ENCODE results near the gene MYRF. TPM values are rescaled to one million over a fixed set of nuclear protein-coding genes. Genes with fewer than 3 reads are reported as not detected.

MYRF gene
- total RNA-seq, 1 donor: 0.36 TPM

GRCh38 chr11:61834278-61835048 lies 82.0 kb downstream of the MYRF start:
- peaks cover 16% of the 10 kb centered on the region for H3K4me1 ChIP-seq (ENCODE audit: insufficient read depth, low read length)
- peaks cover 20% of the 10 kb centered on the region for H4K20me1 ChIP-seq (ENCODE audit: insufficient read depth, low read length)
- H3K4me3 ChIP-seq (ENCODE audit: insufficient read depth, low read length): no peak overlapping the region
- H3K36me3 ChIP-seq (ENCODE audit: insufficient read depth, low read length): peaks cover 4% of the 10 kb centered on the region
- H2AFZ ChIP-seq (ENCODE audit: low read length): peak overlapping the region; percentile 84
- H3K27me3 ChIP-seq (ENCODE audit: insufficient read depth, low read length): no peaks in the 10 kb centered on the region
- DNase-seq (ENCODE audit: insufficient read length, low spot score, missing footprints): peak; percentile 89
- H3K27ac ChIP-seq (ENCODE audit: low read depth, low read length): peak overlapping the region; percentile 22
- no peaks in the 10 kb centered on the region for H3K9me3 ChIP-seq (ENCODE audit: low read depth, low read length)
- no peak overlapping the region for H3K4me2 ChIP-seq (ENCODE audit: insufficient read depth, low read length)
- peaks cover 30% of the 10 kb centered on the region for H3K79me2 ChIP-seq (ENCODE audit: insufficient read depth, low read length)
- no peak for TF ChIP-seq CTCF (IDR thresholded peaks at IDR 0.05; ENCODE audit: extremely low read depth, low read depth, low read length)

- DNase-seq (ENCODE audit: insufficient read length, low spot score, missing footprints): no peak
- H3K4me3 ChIP-seq (ENCODE audit: insufficient read depth, low read length): no peak overlapping the region
- H4K20me1 ChIP-seq (ENCODE audit: insufficient read depth, low read length): peaks cover 13% of the 10 kb centered on the region
- no peak for TF ChIP-seq CTCF (IDR thresholded peaks at IDR 0.05; ENCODE audit: extremely low read depth, low read depth, low read length)
- H3K27ac ChIP-seq (ENCODE audit: low read depth, low read length): no peak overlapping the region
- H3K4me1 ChIP-seq (ENCODE audit: insufficient read depth, low read length): peaks cover 4% of the 10 kb centered on the region
- H3K27me3 ChIP-seq (ENCODE audit: insufficient read depth, low read length): no peaks in the 10 kb centered on the region
- no peak overlapping the region for H2AFZ ChIP-seq (ENCODE audit: low read length)
- no peaks in the 10 kb centered on the region for H3K9me3 ChIP-seq (ENCODE audit: low read depth, low read length)
- peaks cover 17% of the 10 kb centered on the region for H3K36me3 ChIP-seq (ENCODE audit: insufficient read depth, low read length)
- peaks cover 22% of the 10 kb centered on the region for H3K79me2 ChIP-seq (ENCODE audit: insufficient read depth, low read length)
- no peak overlapping the region for H3K4me2 ChIP-seq (ENCODE audit: insufficient read depth, low read length)
These were observed 83.8 kb downstream of the MYRF start for GRCh38 chr11:61836193-61836592.

GRCh38 chr11:61837411-61838005 lies 85.1 kb downstream of the MYRF start:
- H3K79me2 ChIP-seq (ENCODE audit: insufficient read depth, low read length): peaks cover 13% of the 10 kb centered on the region
- no peaks in the 10 kb centered on the region for H3K9me3 ChIP-seq (ENCODE audit: low read depth, low read length)
- no peak overlapping the region for H3K4me2 ChIP-seq (ENCODE audit: insufficient read depth, low read length)
- H3K27me3 ChIP-seq (ENCODE audit: insufficient read depth, low read length): no peaks in the 10 kb centered on the region
- peaks cover 4% of the 10 kb centered on the region for H3K4me1 ChIP-seq (ENCODE audit: insufficient read depth, low read length)
- H3K36me3 ChIP-seq (ENCODE audit: insufficient read depth, low read length): peaks cover 22% of the 10 kb centered on the region
- H3K27ac ChIP-seq (ENCODE audit: low read depth, low read length): no peak overlapping the region
- no peak for TF ChIP-seq CTCF (IDR thresholded peaks at IDR 0.05; ENCODE audit: extremely low read depth, low read depth, low read length)
- DNase-seq (ENCODE audit: insufficient read length, low spot score, missing footprints): no peak
- peaks cover 6% of the 10 kb centered on the region for H4K20me1 ChIP-seq (ENCODE audit: insufficient read depth, low read length)
- H2AFZ ChIP-seq (ENCODE audit: low read length): no peak overlapping the region
- no peak overlapping the region for H3K4me3 ChIP-seq (ENCODE audit: insufficient read depth, low read length)

Other genes starting within 250 kb of the MYRF start
- gene LRRC10B, start 243.9 kb upstream of the MYRF start, total RNA-seq: under 0.01 TPM in 2 replicates
- 3.6 and 6.8 TPM in 2 replicates for gene SYT7, start 171.6 kb upstream of the MYRF start, total RNA-seq
- gene DAGLA, start 72.2 kb upstream of the MYRF start, total RNA-seq: 2.9 and 3.6 TPM in 2 replicates
- 63.3 and 81.9 TPM in 2 replicates for gene TMEM258, start 40.0 kb downstream of the MYRF start, total RNA-seq
- 7.7 and 9.0 TPM in 2 replicates for gene FEN1, start 40.3 kb downstream of the MYRF start, total RNA-seq
- gene FADS1, start 64.4 kb downstream of the MYRF start, total RNA-seq: 303 and 323 TPM in 2 replicates
- gene FADS2, start 75.7 kb downstream of the MYRF start, total RNA-seq: 258 and 275 TPM in 2 replicates
- gene FADS3, start 138.9 kb downstream of the MYRF start, total RNA-seq: 127 and 144 TPM in 2 replicates
- 15.9 and 20.3 TPM in 2 replicates for gene RAB3IL1, start 164.9 kb downstream of the MYRF start, total RNA-seq
- gene BEST1, start 197.7 kb downstream of the MYRF start, total RNA-seq: 5.6 and 8.0 TPM in 2 replicates
- 1,459 and 1,507 TPM in 2 replicates for gene FTH1, start 215.0 kb downstream of the MYRF start, total RNA-seq

Data from osteoblast (primary cell).